Activated B cell treated with CpG ODN at 0.5 μM for 24 hours (primary cell): ENCODE results near the gene ZSCAN22. TPM values are rescaled to one million over a fixed set of nuclear protein-coding genes. Genes with fewer than 3 reads are reported as not detected.
A peak's percentile ranks its signal among the peaks of the same experiment; 100 is the strongest.

Experiments
- ATAC-seq: fragments of 200-7000 bp; cut with Tn5 transposase; one replicate; pipeline ENCODE4 v1.10.0; 2021; ENCODE audit warnings: low read depth, mild to moderate bottlenecking, moderate library complexity
- CTCF ChIA-PET: fragments of 350-600 bp; sonication (Branson Sonifier 250); formaldehyde crosslinking; loops from one replicate; lab custom pipeline; 2021; ENCODE audit warnings: antibody characterized with exemption; lab: Charles Lee
- POLR2A ChIA-PET: fragments of 350-600 bp; sonication (Branson Sonifier 250); formaldehyde crosslinking; loops from one replicate; lab custom pipeline; 2021; ENCODE audit warnings: antibody characterized with exemption; lab: Charles Lee
- DNase-seq: peaks from one replicate; pipeline ENCODE4 v3.0.0; 2022
- H3K27ac Mint-ChIP-seq: one replicate; pipeline ENCODE4 v1.8.0; 2020; ENCODE audit warnings: mixed read lengths
- H3K27me3 Mint-ChIP-seq: one replicate; pipeline ENCODE4 v1.8.0; 2021; ENCODE audit warnings: mixed read lengths
- H3K36me3 Mint-ChIP-seq: one replicate; pipeline ENCODE4 v1.8.0; 2021; ENCODE audit warnings: low read depth, mixed read lengths
- H3K4me1 Mint-ChIP-seq: one replicate; pipeline ENCODE4 v1.8.0; 2021; ENCODE audit warnings: mixed read lengths
- H3K4me3 Mint-ChIP-seq: one replicate; pipeline ENCODE4 v1.8.0; 2020; ENCODE audit warnings: mild to moderate bottlenecking, mixed read lengths
- H3K9me3 Mint-ChIP-seq: one replicate; pipeline ENCODE4 v1.8.0; 2020; ENCODE audit warnings: mixed read lengths
- intact Hi-C: fragments of 100-400 bp; cut with micrococcal nuclease; formaldehyde crosslinking; loops from one replicate; pipeline ENCODE4 v1.15.1; 2024
- total RNA-seq: library from RNA; stranded (reverse); gene quantifications from 2 replicates; pipeline ENCODE4 v1.2.3, GENCODE V29; 2022
- TF ChIP-seq, protein P1 (sequence below): fragments of 200-600 bp; IDR thresholded peaks from one replicate; pipeline ENCODE4 v1.8.0; 2022; ENCODE audit warnings: antibody characterized with exemption, mild to moderate bottlenecking

ZSCAN22 gene
- total RNA-seq, 1 donor from 2014 or later, result 4.7 TPM

GRCh38 chr19:58364146-58364545 is 37.4 kb downstream of the ZSCAN22 start:
- Mint-ChIP-seq H3K27me3 (peaks cover 2% of the 10 kb centered on the region), H3K9me3 (no peaks in the 10 kb centered on the region), H3K36me3 (peaks cover 5% of the 10 kb centered on the region), H3K4me3 (peak overlapping the region; percentile 57), H3K4me1 (peaks cover 19% of the 10 kb centered on the region), H3K27ac (peak overlapping the region; percentile 70)
- intact Hi-C loops, result no loop called here
- POLR2A ChIA-PET, result interaction anchor here (0.8 to 3.4 kb wide), 9 partner anchors 10 to 212 kb away, joined by 3 to 90 read pairs (median 14); partner anchors contain the start of genes RPS5, TRIM28, ZNF132 and ZNF837
- CTCF ChIA-PET, result interaction anchor here (0.9 to 1.1 kb wide), 2 partner anchors 15 to 155 kb away, joined by 3 read pairs; partner anchors contain the start of gene ZBTB45
- ATAC-seq (no peak), DNase-seq (no peak)
- TF ChIP-seq, protein P1, sequence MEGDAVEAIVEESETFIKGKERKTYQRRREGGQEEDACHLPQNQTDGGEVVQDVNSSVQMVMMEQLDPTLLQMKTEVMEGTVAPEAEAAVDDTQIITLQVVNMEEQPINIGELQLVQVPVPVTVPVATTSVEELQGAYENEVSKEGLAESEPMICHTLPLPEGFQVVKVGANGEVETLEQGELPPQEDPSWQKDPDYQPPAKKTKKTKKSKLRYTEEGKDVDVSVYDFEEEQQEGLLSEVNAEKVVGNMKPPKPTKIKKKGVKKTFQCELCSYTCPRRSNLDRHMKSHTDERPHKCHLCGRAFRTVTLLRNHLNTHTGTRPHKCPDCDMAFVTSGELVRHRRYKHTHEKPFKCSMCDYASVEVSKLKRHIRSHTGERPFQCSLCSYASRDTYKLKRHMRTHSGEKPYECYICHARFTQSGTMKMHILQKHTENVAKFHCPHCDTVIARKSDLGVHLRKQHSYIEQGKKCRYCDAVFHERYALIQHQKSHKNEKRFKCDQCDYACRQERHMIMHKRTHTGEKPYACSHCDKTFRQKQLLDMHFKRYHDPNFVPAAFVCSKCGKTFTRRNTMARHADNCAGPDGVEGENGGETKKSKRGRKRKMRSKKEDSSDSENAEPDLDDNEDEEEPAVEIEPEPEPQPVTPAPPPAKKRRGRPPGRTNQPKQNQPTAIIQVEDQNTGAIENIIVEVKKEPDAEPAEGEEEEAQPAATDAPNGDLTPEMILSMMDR, result no peak

- DNase-seq, result no peak
- intact Hi-C loops, result no loop called here
- Mint-ChIP-seq H3K27ac (no peak overlapping the region), H3K9me3 (no peaks in the 10 kb centered on the region), H3K36me3 (peaks cover 7% of the 10 kb centered on the region), H3K4me3 (no peak overlapping the region), H3K4me1 (peaks cover 16% of the 10 kb centered on the region), H3K27me3 (no peaks in the 10 kb centered on the region)
- no peak for ATAC-seq
- CTCF ChIA-PET, result no interaction called here
- POLR2A ChIA-PET, result interaction anchor here (0.6 to 1.1 kb wide), 3 partner anchors 9 to 18 kb away, joined by 3 to 6 read pairs (median 4); no protein-coding TSS in a partner anchor
- TF ChIP-seq, protein P1, result no peak
Measured at GRCh38 chr19:58366585-58367430, 40.0 kb downstream of the ZSCAN22 start.

GRCh38 chr19:58367698-58368454 is 41.1 kb downstream of the ZSCAN22 start:
- ChIA-PET CTCF (no interaction called here), POLR2A (interaction anchor here (0.6 to 1.1 kb wide), 3 partner anchors 8 to 19 kb away, joined by 3 to 6 read pairs (median 4); no protein-coding TSS in a partner anchor)
- TF ChIP-seq, protein P1, result no peak
- peaks cover 2% of the 10 kb centered on the region for H3K36me3 Mint-ChIP-seq
- no peak overlapping the region for H3K27ac Mint-ChIP-seq
- peaks cover 8% of the 10 kb centered on the region for H3K4me1 Mint-ChIP-seq
- H3K27me3 Mint-ChIP-seq, result no peaks in the 10 kb centered on the region
- intact Hi-C loops, result no loop called here
- DNase-seq (no peak), ATAC-seq (no peak)
- no peak overlapping the region for H3K4me3 Mint-ChIP-seq
- no peaks in the 10 kb centered on the region for H3K9me3 Mint-ChIP-seq

DNA sequence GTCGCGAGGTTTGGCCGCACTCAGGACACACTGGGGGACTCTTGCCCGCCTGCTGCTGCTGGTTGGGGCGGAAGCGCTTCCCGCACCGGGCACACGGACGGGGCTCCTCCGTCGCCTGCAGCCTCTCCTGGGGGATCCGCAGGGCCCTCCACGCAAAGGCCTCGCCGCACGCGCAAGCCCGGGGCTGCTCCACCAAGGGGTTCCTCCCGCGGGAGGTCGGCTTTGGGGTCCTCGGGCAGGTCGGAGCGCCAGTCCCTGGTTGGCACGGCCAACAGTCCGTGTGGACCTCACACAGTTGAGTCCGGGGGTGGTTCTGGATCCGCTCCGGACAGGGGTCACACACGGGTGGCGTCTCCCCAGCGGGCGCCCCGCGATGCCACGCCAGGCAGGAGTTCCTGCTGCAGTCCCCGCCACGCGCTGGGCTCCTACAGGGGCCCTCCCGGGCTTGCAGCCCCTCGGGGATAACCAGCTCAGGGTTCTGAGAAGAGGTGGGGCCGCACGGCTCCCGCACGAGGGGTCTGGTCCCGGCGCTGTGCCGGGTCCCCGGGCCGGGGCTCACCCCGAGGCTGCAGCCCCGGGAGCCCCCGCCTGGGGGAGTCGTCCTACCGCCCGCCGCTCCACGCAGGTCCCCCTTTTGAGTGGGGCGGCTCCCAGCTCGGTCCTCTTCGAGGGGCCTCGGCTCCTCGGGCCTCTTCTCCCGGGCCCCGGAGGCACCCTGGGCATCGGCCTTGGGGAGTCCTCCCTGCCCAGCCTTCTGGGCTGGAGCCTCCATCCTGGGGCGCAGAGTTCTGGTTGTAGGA is 42.0 kb downstream of the ZSCAN22 start:
- TF ChIP-seq, protein P1, result no peak
- intact Hi-C loops, result no loop called here
- Mint-ChIP-seq H3K4me1 (peaks cover 6% of the 10 kb centered on the region), H3K36me3 (peaks cover 2% of the 10 kb centered on the region), H3K27ac (no peak overlapping the region), H3K27me3 (no peaks in the 10 kb centered on the region), H3K9me3 (no peaks in the 10 kb centered on the region), H3K4me3 (no peak overlapping the region)
- ATAC-seq, result no peak
- DNase-seq, result no peak
- CTCF ChIA-PET, result no interaction called here
- POLR2A ChIA-PET, result interaction anchor here (0.6 kb wide), 1 partner anchor 950 kb away, joined by 4 read pairs; no protein-coding TSS in a partner anchor
